Fibroblast of the aortic adventitia (primary cell): ENCODE measurements around the gene SCUBE1. TPM values are rescaled to one million over a fixed set of nuclear protein-coding genes. Genes with fewer than 3 reads are reported as not detected.

Experiments
- DNase-seq: peaks from one replicate; pipeline ENCODE4 v3.0.0-alpha.2; 2010; ENCODE audit warnings: low read depth
- H3K4me3 ChIP-seq: 2 replicates; pipeline ENCODE4 v1.5.1; 2011; ENCODE audit warnings: low read depth, mild to moderate bottlenecking, control low read depth, low read length, moderate library complexity
- total RNA-seq: library from RNA; depleted of rRNA; stranded (reverse); fragments of >200 nt; gene quantifications from 2 replicates; pipeline ENCODE4 v1.2.3, GENCODE V29; 2012; ENCODE audit warnings: low replicate concordance
- TF ChIP-seq, protein P1 (sequence below): IDR thresholded peaks from 2 replicates; pipeline ENCODE4 v1.5.1; 2011; ENCODE audit warnings: mild to moderate bottlenecking, low read length, control low read depth, inconsistent platforms; ENCODE audit not compliant: insufficient read depth

SCUBE1 gene
- total RNA-seq, 1 donor, result not detected

DNA sequence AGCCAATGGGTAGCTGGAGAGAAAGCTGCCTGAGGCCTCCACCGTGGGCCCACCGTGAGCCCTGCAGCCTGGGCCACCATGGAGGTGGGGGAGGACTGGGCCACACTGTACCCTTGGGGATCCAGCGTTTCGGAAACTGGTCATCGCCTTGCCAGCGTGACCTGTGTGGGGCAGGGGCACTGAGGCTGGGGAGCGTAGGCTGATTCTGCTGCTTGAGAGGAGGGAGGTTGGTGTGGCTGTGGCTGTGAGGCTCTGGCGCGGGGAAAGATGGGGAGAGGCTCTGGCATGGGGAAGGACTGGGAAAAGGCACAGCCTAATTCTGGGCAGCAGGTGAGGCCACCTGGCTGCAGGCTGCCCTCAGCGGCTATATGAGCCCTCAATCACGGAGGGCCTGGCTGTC is 143.6 kb downstream of the SCUBE1 start:
- TF ChIP-seq, protein P1, sequence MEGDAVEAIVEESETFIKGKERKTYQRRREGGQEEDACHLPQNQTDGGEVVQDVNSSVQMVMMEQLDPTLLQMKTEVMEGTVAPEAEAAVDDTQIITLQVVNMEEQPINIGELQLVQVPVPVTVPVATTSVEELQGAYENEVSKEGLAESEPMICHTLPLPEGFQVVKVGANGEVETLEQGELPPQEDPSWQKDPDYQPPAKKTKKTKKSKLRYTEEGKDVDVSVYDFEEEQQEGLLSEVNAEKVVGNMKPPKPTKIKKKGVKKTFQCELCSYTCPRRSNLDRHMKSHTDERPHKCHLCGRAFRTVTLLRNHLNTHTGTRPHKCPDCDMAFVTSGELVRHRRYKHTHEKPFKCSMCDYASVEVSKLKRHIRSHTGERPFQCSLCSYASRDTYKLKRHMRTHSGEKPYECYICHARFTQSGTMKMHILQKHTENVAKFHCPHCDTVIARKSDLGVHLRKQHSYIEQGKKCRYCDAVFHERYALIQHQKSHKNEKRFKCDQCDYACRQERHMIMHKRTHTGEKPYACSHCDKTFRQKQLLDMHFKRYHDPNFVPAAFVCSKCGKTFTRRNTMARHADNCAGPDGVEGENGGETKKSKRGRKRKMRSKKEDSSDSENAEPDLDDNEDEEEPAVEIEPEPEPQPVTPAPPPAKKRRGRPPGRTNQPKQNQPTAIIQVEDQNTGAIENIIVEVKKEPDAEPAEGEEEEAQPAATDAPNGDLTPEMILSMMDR, result no peak
- no peak for DNase-seq
- H3K4me3 ChIP-seq, result no peak overlapping the region

DNA sequence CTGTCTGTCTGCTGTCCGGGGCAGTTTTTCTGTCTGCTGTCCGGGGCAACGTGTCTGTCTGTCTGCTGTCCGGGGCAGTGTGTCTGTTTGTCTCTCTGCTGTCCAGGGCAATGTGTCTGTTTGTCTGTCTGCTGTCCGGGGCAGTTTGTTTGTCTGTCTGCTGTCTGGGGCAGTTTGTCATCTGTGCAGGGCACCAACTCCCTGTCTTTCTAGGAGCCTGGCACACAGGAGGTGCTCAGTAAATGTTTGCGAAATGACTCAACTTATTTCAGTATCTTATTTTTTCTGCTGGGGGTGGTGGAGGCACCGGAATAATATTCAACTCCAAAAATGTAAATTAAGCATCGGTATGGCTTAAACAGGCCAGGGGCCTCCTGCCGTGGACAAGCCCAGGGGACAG is 144.2 kb downstream of the SCUBE1 start:
- TF ChIP-seq, protein P1, result no peak
- H3K4me3 ChIP-seq, result no peak overlapping the region
- DNase-seq, result no peak

DNA sequence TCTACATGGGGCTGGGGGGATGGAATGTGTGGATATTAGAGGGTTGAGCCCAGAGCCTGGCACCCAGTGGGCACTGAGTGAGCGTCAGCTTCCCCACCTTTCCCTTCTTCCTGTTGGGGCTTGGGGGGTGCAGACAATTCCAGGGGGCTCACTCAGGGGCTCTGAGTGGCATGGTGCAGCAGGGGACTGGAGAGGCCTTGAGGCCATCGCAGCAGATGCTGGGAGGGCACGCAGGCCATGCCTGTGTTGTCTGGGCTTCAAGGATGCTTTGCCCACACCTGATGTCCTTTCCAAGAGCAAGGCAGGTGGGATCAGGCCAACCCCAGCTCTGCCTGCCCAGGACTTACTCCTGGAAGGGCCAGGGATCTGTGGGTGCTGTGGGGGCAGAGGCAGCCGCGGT is 145.0 kb downstream of the SCUBE1 start:
- TF ChIP-seq, protein P1, result no peak
- DNase-seq, result no peak
- no peak overlapping the region for H3K4me3 ChIP-seq

DNA sequence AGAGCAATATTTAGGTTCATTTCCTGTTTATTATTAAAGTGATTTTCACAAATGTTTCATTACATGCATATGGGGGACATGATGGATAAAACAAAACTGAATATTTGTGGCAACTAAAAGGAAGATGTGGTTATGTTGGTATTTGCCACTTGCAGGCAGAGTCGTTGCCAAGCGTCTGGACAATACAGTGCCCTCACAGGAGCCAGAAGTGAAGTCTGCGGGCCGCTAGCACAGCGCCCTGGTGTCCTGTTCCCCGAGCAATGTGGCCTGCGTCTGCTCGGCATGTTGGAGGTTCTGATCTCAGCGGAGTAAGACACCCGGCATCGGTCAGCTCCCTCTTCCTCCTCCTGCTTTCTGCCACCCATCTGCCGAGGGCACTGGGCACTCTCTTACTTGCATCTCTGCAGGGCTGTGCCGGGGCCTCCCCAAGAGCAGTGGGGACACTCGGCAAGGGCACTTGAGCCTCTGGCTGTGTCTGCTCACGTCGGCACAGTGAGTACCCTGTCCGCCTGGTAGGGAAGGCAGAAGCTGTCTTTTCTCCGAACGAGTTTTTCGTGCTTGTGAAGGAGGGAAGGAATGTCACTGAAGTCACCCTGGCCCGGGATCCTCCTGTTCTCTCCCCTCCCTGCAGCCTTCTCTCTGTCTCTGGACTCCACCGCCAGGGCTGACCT is 145.8 kb downstream of the SCUBE1 start:
- no peak for DNase-seq
- TF ChIP-seq, protein P1, result no peak
- H3K4me3 ChIP-seq, result no peak overlapping the region

DNA sequence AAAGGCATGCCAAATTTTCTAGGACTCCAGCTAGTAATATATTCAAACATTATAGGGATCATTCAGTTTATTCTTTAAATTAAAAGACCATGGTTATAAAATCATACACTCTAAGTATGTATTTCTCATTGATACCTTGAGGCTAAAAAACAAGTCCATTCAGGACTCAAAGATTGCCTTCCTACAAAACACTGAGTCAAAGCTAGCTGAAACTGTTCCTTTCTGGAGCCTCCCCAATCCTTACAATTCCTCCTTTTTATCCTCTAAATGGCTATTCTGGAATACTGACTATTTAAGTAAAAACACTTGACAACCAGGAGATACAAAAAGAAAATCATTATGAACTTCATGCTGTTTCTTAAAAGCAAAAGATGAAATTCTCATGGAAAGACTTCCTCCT is 151.3 kb downstream of the SCUBE1 start:
- TF ChIP-seq, protein P1, result no peak
- DNase-seq, result no peak
- H3K4me3 ChIP-seq, result no peak overlapping the region

DNA sequence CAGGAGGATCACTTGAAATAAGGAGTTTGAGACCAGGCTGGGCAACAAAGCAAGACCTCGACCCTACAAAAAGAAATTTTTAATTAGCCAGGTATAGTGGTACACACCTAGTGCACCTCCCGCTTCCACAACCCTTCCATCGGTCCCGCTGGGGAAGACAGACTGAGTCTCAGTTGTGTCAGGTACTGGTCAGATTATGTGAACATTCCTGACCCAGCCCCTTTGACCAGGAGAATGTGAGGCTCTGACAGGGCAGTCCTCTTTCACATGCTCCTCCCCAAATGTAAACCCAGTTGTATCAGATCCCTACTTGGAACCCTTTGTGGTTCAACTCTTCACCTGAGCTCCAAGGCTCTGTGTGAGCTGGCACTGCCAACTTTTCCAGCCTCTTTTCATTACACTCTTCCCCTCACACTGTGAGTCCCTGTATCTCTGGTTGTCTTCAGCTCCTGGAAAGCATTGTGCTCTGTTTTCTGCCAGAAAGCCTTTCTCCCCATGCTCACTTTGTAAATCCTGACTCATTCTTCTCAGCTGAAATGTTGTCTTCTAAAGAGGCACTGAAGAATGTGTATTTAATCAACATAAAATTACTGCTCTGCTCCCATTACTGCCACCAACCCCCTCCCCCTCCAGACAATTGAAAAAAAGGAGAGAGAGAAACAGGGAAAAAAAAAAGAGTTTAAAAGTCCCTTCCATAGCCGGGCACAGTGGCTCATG is 154.2 kb downstream of the SCUBE1 start:
- H3K4me3 ChIP-seq, result no peak overlapping the region
- TF ChIP-seq, protein P1, result no peak
- DNase-seq, result peak; percentile 18
